BLaER1 (cell line): ENCODE measurements around the gene CYTH1.
"Not testable (repeated sequence)": the region's sequence is repeated elsewhere in the genome, so short reads cannot be mapped to it uniquely, and the experiment has no call there.

Source experiments
- H3K27ac ChIP-seq: shearing (Covaris generic); formaldehyde crosslinking; 2 replicates; pipeline ENCODE4 v1.8.1; 2022
- H3K27me3 ChIP-seq: shearing (Covaris generic); formaldehyde crosslinking; 2 replicates; pipeline ENCODE4 v1.8.1; 2022
- H3K36me3 ChIP-seq: shearing (Covaris generic); formaldehyde crosslinking; 2 replicates; pipeline ENCODE4 v1.8.1; 2022
- H3K4me1 ChIP-seq: shearing (Covaris generic); formaldehyde crosslinking; 2 replicates; pipeline ENCODE4 v1.8.1; 2022
- H3K4me2 ChIP-seq: shearing (Covaris generic); formaldehyde crosslinking; 2 replicates; pipeline ENCODE4 v1.8.1; 2022
- H3K4me3 ChIP-seq: shearing (Covaris generic); formaldehyde crosslinking; 2 replicates; pipeline ENCODE4 v1.8.1; 2022
- H3K9ac ChIP-seq: shearing (Covaris generic); formaldehyde crosslinking; 2 replicates; pipeline ENCODE4 v1.8.1; 2022
- H3K9me3 ChIP-seq: shearing (Covaris generic); formaldehyde crosslinking; 2 replicates; pipeline ENCODE4 v1.8.1; 2022
- H4K20me1 ChIP-seq: shearing (Covaris generic); formaldehyde crosslinking; 2 replicates; pipeline ENCODE4 v1.8.1; 2022
- Cebpa-rat ChIP-seq: shearing (Covaris generic); IDR thresholded peaks from 2 replicates; pipeline ENCODE4 v1.8.1; 2022

The CYTH1 gene

DNA sequence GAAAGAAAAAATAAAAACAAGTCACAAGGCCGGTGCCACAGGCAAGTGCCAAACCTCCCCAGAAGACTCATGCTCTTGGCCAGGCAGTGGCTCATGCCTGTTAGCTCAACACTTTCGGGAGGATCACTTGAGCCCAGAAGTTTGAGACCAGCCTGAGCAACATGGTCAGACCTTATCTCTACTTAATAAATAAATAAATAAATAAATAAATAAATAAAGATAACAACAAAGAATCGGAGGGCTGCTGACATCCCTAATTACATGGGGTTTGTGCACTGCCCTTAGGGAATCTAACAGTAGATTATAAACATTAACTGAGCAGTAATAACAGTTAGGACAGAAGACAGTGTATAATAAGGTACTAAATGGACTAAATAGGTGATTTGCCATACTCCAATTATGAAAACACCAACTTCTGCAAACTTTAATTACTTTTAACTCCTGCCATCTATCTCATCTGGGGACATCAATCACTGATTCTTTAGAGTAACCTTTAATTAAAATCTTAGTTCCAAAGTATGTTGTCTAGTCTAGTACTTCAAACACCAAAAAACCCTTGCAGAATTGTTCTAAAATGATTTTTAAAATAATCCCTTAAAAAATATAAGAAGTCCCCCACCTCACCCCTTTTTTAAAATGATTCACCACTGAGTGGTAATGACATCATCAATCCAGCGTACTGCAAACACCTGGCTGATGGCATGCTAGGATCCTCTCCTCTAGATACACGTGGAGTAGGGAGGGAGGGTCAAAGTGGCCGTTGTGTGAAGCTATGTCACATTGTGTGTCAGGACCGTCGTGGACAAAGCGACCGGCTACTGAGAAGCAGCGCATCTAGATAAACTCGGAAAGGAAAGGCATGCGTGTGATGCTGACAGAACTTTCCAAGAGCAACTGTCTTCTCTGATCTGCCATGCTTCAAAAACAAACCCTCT lies 28.5 kb downstream of the CYTH1 start:
- no peak overlapping the region for H3K9ac ChIP-seq
- TF ChIP-seq Cebpa-rat: no peak
- no peaks in the 10 kb centered on the region for H3K9me3 ChIP-seq
- no peak overlapping the region for H3K4me3 ChIP-seq
- no peaks in the 10 kb centered on the region for H3K27me3 ChIP-seq
- peaks cover 64% of the 10 kb centered on the region for H3K4me1 ChIP-seq
- no peaks in the 10 kb centered on the region for H3K36me3 ChIP-seq
- peaks cover 30% of the 10 kb centered on the region for H4K20me1 ChIP-seq
- H3K27ac ChIP-seq: no peak overlapping the region
- no peak overlapping the region for H3K4me2 ChIP-seq

DNA sequence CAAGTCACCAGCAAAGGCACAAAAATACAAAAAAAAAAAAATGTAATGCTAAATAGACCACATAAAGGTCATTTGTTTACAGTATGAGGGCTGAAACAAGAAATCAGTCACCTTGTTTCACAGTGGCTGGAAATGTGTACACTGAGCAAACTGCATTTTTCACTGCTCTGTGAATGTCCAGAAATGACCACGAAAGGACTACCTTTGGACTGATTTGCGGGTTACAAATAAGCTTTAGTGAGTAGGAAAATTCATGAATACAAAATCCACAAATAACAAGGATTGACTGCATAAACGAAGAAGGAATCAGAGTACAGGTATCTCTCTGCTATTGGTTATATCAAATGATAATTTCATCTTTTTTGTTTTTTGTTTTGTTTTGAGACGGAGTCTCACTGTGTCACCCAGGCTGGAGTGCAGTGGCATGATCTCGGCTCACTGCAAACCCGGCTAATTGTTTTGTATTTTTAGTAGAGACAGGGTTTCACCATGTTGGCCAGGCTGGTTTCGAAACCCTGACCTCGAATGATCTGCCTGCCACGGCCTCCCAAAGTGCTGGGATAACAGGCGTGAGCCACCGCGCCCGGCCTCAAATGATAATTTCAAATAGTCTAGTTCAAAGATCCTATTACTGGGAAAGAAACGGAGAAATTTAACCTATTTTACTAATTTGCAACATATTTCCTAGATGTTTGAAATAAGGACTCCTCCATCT lies 30.5 kb downstream of the CYTH1 start:
- no peak for TF ChIP-seq Cebpa-rat
- Histone ChIP-seq H4K20me1 (0 out of 2 replicates have a peak, but pooled peaks cover 12% of the 10 kb centered on the region), H3K27me3 (no peaks in the 10 kb centered on the region), H3K27ac (no peak overlapping the region; the same call in 1 of the 2 replicates), H3K4me1 (peaks cover 64% of the 10 kb centered on the region), H3K36me3 (no peaks in the 10 kb centered on the region), H3K9ac (no peak overlapping the region), H3K4me3 (no peak overlapping the region), H3K9me3 (no peaks in the 10 kb centered on the region), H3K4me2 (peak overlapping the region; percentile 88; the same call in 1 of the 2 replicates)

DNA sequence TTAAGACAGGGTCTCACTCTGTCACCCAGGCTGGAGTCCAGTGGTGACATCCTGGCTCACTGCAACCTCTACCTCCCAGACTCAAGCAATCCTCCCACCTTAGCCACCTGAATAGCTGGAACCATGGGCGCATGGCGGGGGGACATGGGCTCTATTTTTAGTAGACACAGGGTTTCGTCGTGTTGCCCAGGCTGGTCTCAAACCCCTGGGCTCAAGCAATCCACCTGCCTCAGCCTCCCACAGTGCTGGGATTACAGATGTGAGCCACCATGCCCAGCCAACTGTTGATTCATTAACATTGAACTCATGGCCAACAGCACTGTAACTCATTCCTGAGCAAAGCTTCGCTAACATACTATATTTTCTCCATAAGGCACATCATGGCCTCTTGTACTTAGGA lies 31.1 kb downstream of the CYTH1 start:
- not testable (repeated sequence) for H3K36me3 ChIP-seq, H3K9me3 ChIP-seq, H3K4me3 ChIP-seq, H3K27ac ChIP-seq, H3K9ac ChIP-seq, H3K27me3 ChIP-seq
- H3K4me2 ChIP-seq: peak overlapping the region; percentile 88
- peaks cover 65% of the 10 kb centered on the region for H3K4me1 ChIP-seq
- 0 out of 2 replicates have a peak, but pooled peaks cover 12% of the 10 kb centered on the region for H4K20me1 ChIP-seq

DNA sequence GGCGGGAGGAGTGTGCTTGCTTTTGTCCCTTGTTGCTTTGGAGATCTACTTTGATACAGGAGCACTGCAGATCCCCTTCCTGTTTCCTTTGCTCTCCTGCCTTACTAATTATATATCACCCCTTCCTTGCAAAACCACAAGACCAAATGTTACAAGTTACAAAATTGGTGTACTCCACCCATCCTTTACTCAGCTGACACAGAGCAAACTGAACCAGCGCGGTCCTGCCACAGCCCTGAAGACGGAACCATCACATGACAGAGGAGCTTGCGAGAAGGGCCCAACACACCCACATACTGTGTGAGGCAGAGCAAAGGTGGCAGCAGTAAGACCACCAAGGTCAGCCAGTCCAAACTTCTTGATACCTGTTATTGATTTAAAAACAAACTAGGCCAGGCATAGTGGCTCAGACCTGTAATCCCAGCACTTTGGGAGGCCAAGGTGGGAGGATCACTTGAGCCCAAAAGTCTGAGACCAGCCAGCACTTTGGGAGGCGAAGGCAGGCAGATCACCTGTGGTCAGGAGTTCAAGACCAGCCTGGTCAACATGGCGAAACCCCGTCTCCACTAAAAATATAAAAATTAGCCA lies 33.2 kb downstream of the CYTH1 start:
- H3K4me3 ChIP-seq: peak overlapping the region; percentile 51
- no peaks in the 10 kb centered on the region for H3K27me3 ChIP-seq
- H3K9me3 ChIP-seq: no peaks in the 10 kb centered on the region
- H3K27ac ChIP-seq: peak overlapping the region; percentile 72
- no peak for TF ChIP-seq Cebpa-rat
- peaks cover 87% of the 10 kb centered on the region for H3K4me1 ChIP-seq
- no peaks in the 10 kb centered on the region for H3K36me3 ChIP-seq
- peak overlapping the region; percentile 88 for H3K4me2 ChIP-seq
- H3K9ac ChIP-seq: peak overlapping the region; percentile 55; the same call in 1 of the 2 replicates
- 0 out of 2 replicates have a peak, but pooled peaks cover 1% of the 10 kb centered on the region for H4K20me1 ChIP-seq

DNA sequence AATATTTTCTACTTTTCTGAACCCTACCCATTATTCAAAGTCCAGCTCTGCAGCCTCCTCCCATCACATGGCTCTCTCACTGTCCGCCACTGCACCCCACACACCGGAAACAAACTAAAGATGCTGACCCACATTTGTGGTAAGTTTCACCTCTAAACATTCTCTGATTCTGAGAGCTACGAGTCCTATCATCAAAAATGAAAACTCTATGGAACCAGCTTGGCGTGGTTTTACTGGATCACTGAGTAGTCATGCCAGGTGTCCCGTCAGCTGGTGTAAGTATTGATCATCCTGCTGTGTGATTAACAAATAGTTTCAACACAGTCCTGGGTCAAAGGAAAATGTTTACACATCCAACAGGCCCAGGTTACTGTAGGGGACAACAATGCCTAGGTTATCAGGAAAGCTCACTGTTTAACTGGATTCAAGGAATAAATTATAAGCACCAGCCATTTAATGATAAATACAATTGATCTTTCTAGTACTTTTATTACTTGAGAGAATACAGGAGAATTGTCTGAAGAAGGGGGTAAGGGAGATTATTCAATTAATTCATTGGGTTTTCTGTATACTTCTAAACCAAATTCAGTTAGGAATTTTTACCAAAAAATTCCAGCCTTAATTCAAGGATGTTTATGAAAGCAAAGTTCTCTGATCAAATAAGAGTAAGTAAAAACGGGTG lies 33.9 kb downstream of the CYTH1 start:
- Histone ChIP-seq H3K9ac (peak overlapping the region; percentile 55), H3K27me3 (no peaks in the 10 kb centered on the region), H3K36me3 (no peaks in the 10 kb centered on the region), H3K4me3 (peak overlapping the region; percentile 51), H3K27ac (peak overlapping the region; percentile 72), H4K20me1 (no peaks in the 10 kb centered on the region), H3K9me3 (no peaks in the 10 kb centered on the region), H3K4me2 (peak overlapping the region; percentile 88), H3K4me1 (peaks cover 93% of the 10 kb centered on the region)
- 0 out of 2 replicates have a peak, but pooled peaks have one; percentile 27 for TF ChIP-seq Cebpa-rat

DNA sequence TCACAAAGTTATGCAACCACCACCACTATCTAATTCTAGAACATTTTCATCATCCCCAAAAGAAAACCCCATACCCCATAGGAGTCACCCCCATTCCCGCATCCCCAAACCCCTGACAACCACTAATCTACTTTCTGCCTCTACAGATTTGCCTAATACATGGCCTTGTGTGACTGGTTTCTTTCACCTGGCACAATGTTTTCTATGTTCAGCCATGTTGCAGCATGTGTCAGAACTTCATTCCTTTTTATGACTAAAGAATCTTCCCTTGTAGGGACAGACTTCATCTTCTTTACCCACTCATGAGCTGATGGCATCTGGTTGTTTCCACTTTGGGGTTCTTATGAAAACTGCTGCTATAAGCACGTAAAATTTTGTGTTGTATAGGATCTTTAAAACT lies 34.6 kb downstream of the CYTH1 start:
- Histone ChIP-seq H4K20me1 (no peaks in the 10 kb centered on the region), H3K4me2 (peak overlapping the region; percentile 88), H3K4me1 (peaks cover 99% of the 10 kb centered on the region), H3K27me3 (no peaks in the 10 kb centered on the region), H3K9ac (no peak overlapping the region; the same call in 1 of the 2 replicates), H3K36me3 (no peaks in the 10 kb centered on the region), H3K4me3 (peak overlapping the region; percentile 51; the same call in 1 of the 2 replicates), H3K9me3 (no peaks in the 10 kb centered on the region), H3K27ac (peak overlapping the region; percentile 72)
- no peak for TF ChIP-seq Cebpa-rat

DNA sequence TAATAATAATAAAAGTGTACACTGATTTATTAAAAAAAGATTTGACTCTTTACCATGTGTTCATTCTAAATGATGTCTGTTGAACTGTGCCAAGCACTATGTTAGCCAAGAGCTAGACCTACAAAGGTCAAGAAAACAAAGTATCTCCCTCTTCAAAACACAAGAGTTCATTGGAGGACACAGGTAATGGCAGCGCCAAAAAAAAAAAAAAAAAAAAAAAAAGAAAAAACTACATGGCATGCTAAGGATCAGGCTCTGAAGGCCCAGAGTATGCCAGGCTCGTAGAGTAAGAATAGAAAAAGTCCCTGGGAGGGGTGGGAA lies 35.2 kb downstream of the CYTH1 start:
- Histone ChIP-seq H3K4me3 (no peak overlapping the region), H4K20me1 (no peaks in the 10 kb centered on the region), H3K9me3 (no peaks in the 10 kb centered on the region), H3K36me3 (no peaks in the 10 kb centered on the region), H3K27me3 (no peaks in the 10 kb centered on the region), H3K27ac (no peak overlapping the region), H3K4me1 (peaks cover 99% of the 10 kb centered on the region), H3K4me2 (peak overlapping the region; percentile 88), H3K9ac (no peak overlapping the region)
- TF ChIP-seq Cebpa-rat: no peak

DNA sequence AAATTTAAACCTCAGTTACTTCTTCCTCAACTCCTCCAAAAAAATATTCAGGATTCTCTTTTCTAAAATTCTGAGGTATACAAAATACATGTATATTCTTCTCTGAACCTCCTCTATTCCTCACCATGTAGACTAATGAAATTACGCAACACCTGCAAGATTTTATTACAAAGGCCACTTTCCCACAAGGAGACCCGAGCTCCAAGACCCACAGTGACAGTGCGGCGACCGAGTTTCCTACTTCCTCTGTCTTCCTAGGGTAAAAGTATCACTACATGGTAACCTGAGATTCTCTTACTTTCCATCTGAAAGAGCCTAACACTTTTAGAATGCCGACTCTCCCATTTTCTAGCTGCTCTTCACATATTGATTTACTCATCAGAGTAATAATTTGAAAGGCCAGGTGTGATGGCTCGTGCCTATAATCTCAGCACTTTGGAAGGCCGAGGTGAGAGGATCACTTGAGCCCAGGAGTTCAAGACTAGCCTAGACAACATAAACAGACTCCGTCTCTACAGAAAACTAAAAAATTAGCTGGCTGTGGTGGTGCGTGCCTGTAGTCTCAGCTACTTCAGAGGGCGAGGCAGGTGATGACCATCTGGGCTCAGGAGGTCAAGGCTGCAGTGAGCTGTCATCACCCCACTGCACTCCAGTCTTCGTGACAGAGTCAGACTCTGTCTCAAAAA lies 35.7 kb downstream of the CYTH1 start:
- H3K4me2 ChIP-seq: peak overlapping the region; percentile 88
- no peaks in the 10 kb centered on the region for H4K20me1 ChIP-seq
- TF ChIP-seq Cebpa-rat: peak; percentile 86
- 0 out of 2 replicates have a peak overlapping the region, but pooled peaks have one; percentile 24 for H3K27ac ChIP-seq
- H3K9ac ChIP-seq: no peak overlapping the region
- no peak overlapping the region for H3K4me3 ChIP-seq
- H3K9me3 ChIP-seq: no peaks in the 10 kb centered on the region
- H3K27me3 ChIP-seq: no peaks in the 10 kb centered on the region
- no peaks in the 10 kb centered on the region for H3K36me3 ChIP-seq
- peaks cover 99% of the 10 kb centered on the region for H3K4me1 ChIP-seq
